Measurements from ENCODE around the gene SMAP2.

Gene SMAP2

GRCh38 chr1:40422630-40423263, 49.2 kb downstream of the SMAP2 start:
- no peak for DNase-seq

- DNase-seq = no peak
Measured at GRCh38 chr1:40423264-40423642, 49.7 kb downstream of the SMAP2 start.

GRCh38 chr1:40423951-40424618, 50.6 kb downstream of the SMAP2 start:
- no peak for DNase-seq

- no peak for DNase-seq
Measured at GRCh38 chr1:40425198-40425597, 51.7 kb downstream of the SMAP2 start.

- DNase-seq = no peak
Measured at GRCh38 chr1:40431385-40431784, 57.9 kb downstream of the SMAP2 start.

GRCh38 chr1:40432644-40433390, 59.3 kb downstream of the SMAP2 start:
- no peak for DNase-seq

- no peak for DNase-seq
Measured at GRCh38 chr1:40435471-40435870, 61.9 kb downstream of the SMAP2 start.

GRCh38 chr1:40435876-40436275, 62.3 kb downstream of the SMAP2 start:
- no peak for DNase-seq

GRCh38 chr1:40438391-40439015, 65.0 kb downstream of the SMAP2 start:
- peak in 1 of 2 experiments; percentile 47 for DNase-seq

- DNase-seq = no peak
Measured at GRCh38 chr1:40439247-40439646, 65.7 kb downstream of the SMAP2 start.

GRCh38 chr1:40449684-40450494, 76.4 kb downstream of the SMAP2 start, which contains the start of gene ZFP69B:
ZFP69B (plus strand) TSS chr1:40450476; CDS start chr1:40450962, 486 bp downstream.
- DNase-seq = peak; percentile 96

GRCh38 chr1:40450495-40451237, 77.1 kb downstream of the SMAP2 start:
- DNase-seq = peak; percentile 34 to 54

GRCh38 chr1:40451238-40451585, 77.7 kb downstream of the SMAP2 start:
- DNase-seq = no peak

GRCh38 chr1:40454873-40455272, 81.3 kb downstream of the SMAP2 start:
- DNase-seq = no peak

- no peak for DNase-seq
Measured at GRCh38 chr1:40462956-40463590, 89.5 kb downstream of the SMAP2 start.

GRCh38 chr1:40469327-40469726, 95.8 kb downstream of the SMAP2 start:
- DNase-seq = no peak

Data from NCI-H2081 (cell line).